ENCODE measurements around the gene GNG12.
"Not testable (repeated sequence)": the region's sequence is repeated elsewhere in the genome, so short reads cannot be mapped to it uniquely, and the experiment has no call there.

The GNG12 gene

DNA sequence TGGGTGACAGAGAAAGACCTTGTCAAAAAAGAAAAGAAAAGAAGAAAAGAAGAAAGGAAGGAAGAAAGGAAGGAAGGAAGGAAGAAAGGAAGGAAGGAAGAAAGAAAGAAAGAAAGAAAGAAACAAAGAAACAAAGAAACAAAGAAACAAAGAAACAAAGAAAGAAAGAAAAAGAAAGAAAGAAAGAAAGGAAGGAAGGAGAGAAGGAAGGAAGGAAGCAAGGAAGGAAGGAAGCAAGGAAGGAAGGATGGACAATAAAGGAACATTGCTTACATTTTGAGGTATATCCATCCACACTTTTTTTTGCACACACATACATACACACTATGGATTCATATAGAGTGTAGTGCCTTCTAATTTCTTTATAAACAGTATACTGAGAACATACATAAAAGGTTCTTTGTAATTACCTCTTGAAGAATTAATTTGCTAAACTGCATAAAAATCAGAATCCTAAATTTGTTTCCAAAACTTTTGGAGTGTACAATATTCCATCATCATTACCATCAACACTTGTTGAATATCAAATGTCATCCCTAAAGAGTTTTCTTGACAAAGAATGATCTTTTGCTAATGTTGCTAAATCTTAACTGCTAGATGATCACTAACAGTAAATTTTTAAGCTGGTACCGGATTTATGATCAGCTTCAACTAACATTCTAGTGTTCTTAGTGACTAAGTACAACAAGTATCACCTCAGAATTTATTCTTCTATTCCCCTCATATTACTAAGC, 159.6 kb downstream of the GNG12 start:
- H3K4me3 ChIP-seq (ENCODE audit: low read depth, low read length) = no peak overlapping the region
- no peak for DNase-seq (ENCODE audit: low read depth)
- TF ChIP-seq, protein P1, sequence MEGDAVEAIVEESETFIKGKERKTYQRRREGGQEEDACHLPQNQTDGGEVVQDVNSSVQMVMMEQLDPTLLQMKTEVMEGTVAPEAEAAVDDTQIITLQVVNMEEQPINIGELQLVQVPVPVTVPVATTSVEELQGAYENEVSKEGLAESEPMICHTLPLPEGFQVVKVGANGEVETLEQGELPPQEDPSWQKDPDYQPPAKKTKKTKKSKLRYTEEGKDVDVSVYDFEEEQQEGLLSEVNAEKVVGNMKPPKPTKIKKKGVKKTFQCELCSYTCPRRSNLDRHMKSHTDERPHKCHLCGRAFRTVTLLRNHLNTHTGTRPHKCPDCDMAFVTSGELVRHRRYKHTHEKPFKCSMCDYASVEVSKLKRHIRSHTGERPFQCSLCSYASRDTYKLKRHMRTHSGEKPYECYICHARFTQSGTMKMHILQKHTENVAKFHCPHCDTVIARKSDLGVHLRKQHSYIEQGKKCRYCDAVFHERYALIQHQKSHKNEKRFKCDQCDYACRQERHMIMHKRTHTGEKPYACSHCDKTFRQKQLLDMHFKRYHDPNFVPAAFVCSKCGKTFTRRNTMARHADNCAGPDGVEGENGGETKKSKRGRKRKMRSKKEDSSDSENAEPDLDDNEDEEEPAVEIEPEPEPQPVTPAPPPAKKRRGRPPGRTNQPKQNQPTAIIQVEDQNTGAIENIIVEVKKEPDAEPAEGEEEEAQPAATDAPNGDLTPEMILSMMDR (IDR thresholded peaks at IDR 0.05; ENCODE audit: low read depth, low read length, missing control alignments) = no peak

DNA sequence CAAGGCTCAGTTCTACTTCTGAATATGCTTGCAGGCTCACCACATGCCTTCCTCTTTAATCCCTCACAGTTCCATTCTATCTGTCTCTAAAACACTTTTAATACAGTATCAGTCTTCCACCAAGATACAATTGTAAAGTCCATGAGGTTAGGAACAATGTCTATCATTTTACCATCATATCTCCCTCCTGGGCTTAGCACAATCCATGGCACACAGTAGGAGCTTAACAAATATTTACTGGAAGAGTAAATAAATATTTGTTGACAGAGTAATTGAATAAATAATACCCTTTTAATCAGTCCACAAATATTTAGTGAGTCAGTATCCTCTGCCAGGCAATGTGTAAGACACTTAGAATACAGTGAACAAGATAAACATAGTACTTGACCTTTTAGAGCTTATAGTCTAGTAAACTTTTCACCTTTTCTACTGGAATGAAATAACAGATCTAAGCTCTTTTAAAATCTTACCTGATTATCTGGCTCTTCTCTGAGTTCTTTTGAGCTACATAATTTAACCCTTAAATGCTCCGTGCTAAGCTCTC, 160.9 kb downstream of the GNG12 start:
- no peak for DNase-seq (ENCODE audit: low read depth)
- no peak overlapping the region for H3K4me3 ChIP-seq (ENCODE audit: low read depth, low read length)
- TF ChIP-seq, protein P1 (IDR thresholded peaks at IDR 0.05; ENCODE audit: low read depth, low read length, missing control alignments) = no peak

DNA sequence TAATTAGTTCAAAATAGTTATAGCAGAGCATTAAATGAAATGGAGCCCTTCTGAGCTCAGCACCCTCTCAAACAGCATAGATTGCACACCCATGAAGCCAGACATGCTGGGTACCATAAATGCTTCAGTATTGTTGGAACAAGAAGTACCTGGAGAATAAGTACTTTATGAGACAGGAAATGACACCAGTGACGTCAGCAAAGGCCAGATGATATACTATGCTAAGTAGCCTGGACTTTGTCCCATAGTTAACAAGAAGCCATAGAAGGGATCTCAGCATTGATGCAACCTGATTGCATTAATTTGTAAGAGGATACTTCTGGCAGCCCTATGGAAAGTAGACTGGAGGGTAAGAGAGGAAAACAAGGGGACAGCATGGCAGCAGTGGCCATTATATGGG, 164.6 kb downstream of the GNG12 start:
- H3K4me3 ChIP-seq (ENCODE audit: low read depth, low read length) = no peak overlapping the region
- TF ChIP-seq, protein P1 (IDR thresholded peaks at IDR 0.05; ENCODE audit: low read depth, low read length, missing control alignments) = no peak
- DNase-seq (ENCODE audit: low read depth) = no peak

DNA sequence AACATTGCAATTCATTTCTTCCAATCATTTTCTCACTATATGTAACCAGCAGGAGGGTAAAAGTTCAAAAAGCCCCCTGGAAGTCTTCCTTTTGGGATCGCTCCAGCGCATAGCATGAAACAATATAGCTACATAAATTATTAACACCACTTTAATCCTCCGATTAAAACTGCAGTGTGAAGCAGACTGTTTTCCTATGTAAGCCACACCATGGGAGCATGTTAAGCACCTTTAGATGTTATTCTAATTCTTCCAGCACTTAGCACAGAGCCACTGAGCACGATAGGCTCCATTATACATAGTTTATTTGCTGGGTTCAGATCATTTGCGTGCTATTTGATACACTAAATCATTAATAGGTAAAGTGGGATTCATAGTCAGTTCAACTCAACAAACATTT, 166.6 kb downstream of the GNG12 start:
- TF ChIP-seq, protein P1 (IDR thresholded peaks at IDR 0.05; ENCODE audit: low read depth, low read length, missing control alignments) = no peak
- no peak overlapping the region for H3K4me3 ChIP-seq (ENCODE audit: low read depth, low read length)
- no peak for DNase-seq (ENCODE audit: low read depth)

DNA sequence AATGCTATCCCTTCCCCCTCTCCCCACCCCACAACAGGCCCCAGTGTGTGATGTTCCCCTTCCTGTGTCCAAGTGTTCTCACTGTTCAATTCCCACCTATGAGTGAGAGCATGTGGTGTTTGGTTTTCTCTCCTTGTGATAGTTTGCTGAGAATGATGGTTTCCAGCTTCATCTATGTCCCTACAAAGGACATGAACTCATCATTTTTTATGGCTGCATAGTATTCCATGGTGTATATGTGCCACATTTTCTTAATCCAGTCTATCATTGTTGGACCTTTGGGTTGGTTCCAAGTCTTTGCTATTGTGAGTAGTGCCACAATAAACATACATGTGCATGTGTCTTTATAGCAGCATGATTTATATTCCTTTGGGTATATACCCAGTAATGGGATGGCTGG, 168.0 kb downstream of the GNG12 start:
- not testable (repeated sequence) for H3K4me3 ChIP-seq (ENCODE audit: low read depth, low read length); DNase-seq (ENCODE audit: low read depth)

DNA sequence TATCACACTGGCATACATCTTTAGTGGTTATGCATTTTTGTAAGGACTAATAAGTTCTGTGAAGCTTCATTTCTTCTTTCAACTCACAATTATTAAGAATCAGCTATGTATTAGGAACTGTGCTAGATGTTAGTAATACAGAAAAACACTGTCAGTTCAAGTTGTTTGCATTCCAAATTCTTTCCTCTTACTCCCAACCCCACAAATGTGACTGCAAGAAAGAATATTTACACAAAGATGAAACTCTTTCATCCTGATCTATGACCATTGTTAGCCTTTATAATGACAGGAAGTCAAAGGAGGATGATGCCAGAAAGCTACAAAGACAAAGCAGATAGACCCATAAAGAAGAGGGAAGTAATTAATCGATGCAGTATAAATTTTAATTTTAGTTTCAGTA, 169.2 kb downstream of the GNG12 start:
- no peak for DNase-seq (ENCODE audit: low read depth)
- TF ChIP-seq, protein P1 (IDR thresholded peaks at IDR 0.05; ENCODE audit: low read depth, low read length, missing control alignments) = no peak
- H3K4me3 ChIP-seq (ENCODE audit: low read depth, low read length) = no peak overlapping the region

DNA sequence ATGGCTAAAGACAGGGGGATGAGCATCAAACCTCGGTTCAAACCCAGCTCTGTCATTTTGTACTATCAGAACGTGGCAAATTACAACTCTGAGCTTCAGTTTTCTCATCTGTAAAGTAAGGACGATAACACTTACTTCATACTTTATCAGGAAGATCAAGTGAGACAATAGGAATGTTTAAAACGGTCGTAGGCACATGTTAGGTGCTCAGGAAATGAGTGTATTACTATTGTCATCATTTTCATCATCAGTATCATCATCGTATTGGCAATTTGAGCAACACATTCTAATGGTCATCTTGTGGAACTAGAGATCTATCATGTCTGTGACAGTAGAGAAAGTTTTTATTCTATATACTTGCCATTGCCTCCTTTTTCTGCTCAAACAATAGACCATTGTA, 170.4 kb downstream of the GNG12 start:
- no peak overlapping the region for H3K4me3 ChIP-seq (ENCODE audit: low read depth, low read length)
- TF ChIP-seq, protein P1 (IDR thresholded peaks at IDR 0.05; ENCODE audit: low read depth, low read length, missing control alignments) = no peak
- no peak for DNase-seq (ENCODE audit: low read depth)

Measured in GM12864 (cell line).